OCI-LY7 (cell line): ENCODE data around the gene SLC2A5.

Experiments used
- EZH2phosphoT487 ChIP-seq: fragments of 200-600 bp; sonication (generic); IDR thresholded peaks from 2 replicates; pipeline ENCODE4 v1.6.1; 2018; ENCODE audit warnings: low read depth, borderline replicate concordance, mild to moderate bottlenecking, mixed run types, antibody characterized with exemption, low read length, moderate library complexity, mixed read lengths
- TF ChIP-seq, protein P1 (sequence below): fragments of 200-600 bp; sonication (generic); conservative IDR thresholded peaks from 2 replicates; pipeline ENCODE4 v1.5.1; 2014; ENCODE audit warnings: mild to moderate bottlenecking, antibody characterized with exemption, low read length, moderate library complexity, mixed read lengths

DNA sequence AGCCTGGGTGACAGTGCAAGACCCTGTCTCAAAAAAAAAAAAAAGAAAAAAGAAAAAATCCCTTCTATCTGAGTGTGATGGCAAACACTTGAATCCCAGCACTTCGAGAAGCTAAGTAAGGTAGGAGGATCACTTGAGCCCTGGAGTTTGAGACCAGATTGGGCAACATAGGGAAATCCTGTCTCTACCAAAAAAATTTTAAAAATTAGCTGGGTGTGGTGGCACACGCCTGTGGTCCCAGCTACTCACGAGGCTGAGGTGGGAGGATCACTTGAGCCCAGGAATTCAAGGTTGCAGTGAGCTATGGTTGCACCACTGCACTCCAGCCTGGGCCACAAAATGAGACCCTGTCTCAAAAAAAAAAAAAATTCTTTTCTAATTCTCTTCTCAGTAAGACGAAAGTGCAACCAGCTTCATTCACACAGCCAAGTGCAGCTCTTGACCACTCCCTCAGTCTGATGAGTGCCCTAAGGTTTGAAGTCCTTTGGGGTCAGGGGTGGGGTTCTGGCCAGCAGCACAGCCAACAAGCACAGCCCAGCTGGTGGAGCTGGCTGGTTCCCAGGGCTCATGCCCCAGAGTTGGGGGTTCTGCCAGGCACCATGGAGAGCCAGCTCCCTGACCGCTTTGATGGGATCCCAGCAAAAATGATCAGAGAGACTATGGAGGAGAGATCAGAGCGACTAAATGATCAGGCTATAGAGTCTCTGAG is 8.0 kb downstream of the SLC2A5 start:
- TF ChIP-seq, protein P1, sequence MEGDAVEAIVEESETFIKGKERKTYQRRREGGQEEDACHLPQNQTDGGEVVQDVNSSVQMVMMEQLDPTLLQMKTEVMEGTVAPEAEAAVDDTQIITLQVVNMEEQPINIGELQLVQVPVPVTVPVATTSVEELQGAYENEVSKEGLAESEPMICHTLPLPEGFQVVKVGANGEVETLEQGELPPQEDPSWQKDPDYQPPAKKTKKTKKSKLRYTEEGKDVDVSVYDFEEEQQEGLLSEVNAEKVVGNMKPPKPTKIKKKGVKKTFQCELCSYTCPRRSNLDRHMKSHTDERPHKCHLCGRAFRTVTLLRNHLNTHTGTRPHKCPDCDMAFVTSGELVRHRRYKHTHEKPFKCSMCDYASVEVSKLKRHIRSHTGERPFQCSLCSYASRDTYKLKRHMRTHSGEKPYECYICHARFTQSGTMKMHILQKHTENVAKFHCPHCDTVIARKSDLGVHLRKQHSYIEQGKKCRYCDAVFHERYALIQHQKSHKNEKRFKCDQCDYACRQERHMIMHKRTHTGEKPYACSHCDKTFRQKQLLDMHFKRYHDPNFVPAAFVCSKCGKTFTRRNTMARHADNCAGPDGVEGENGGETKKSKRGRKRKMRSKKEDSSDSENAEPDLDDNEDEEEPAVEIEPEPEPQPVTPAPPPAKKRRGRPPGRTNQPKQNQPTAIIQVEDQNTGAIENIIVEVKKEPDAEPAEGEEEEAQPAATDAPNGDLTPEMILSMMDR: no peak
- TF ChIP-seq EZH2phosphoT487: no peak
